Esophagus muscularis mucosa (tissue), 4 donors: Measurements from ENCODE around the gene ZEB2. TPM values are rescaled to one million over a fixed set of nuclear protein-coding genes. Genes with fewer than 3 reads are reported as not detected.
"Not testable (repeated sequence)": the region's sequence is repeated elsewhere in the genome, so short reads cannot be mapped to it uniquely, and the experiment has no call there.

Experiments
- DNase-seq: peaks from one replicate; pipeline ENCODE4 v3.0.0-alpha.2; 2017; ENCODE audit errors: extremely low spot score
- H3K27ac ChIP-seq, 4 donors: fragments of 200-600 bp; sonication (generic); replicated peaks in 1 of 4; 1 replicate in 3 of 4; 2 replicates in 1 of 4; pipeline ENCODE4 v1.5.1; 2016 to 2019; ENCODE audit warnings: mild to moderate bottlenecking in 1 of 4
- H3K27me3 ChIP-seq, 4 donors: fragments of 200-600 bp; sonication (generic); one replicate each; pipeline versions ENCODE4 v1.5.1 to v1.6.0; 2016 to 2019
- H3K36me3 ChIP-seq, 4 donors: fragments of 200-600 bp; sonication (generic); one replicate each; pipeline ENCODE4 v1.5.1; 2016 to 2019
- H3K4me1 ChIP-seq, 4 donors: fragments of 200-600 bp; sonication (generic); one replicate each; pipeline ENCODE4 v1.5.1; 2016 to 2019
- H3K4me3 ChIP-seq, 4 donors: fragments of 200-600 bp; sonication (generic); 1 replicate in 2 of 4; 2 replicates in 2 of 4; pipeline ENCODE4 v1.5.1; 2016 to 2019; ENCODE audit warnings: mild to moderate bottlenecking in 4 of 4, moderate library complexity in 1 of 4
- H3K9me3 ChIP-seq, 4 donors: fragments of 200-600 bp; sonication (generic); 1 replicate in 3 of 4; 2 replicates in 1 of 4; pipeline ENCODE4 v1.5.1; 2016 to 2019
- CTCF ChIP-seq, 3 experiments: fragments of 200-600 bp in 2 of 3; fragments of 450-650 bp in 1 of 3; sonication (generic) in 2 of 3; IDR thresholded peaks; one replicate each; pipeline ENCODE4 v1.5.1; 2017 to 2019; ENCODE audit warnings: antibody characterized with exemption in 3 of 3, mild to moderate bottlenecking in 2 of 3, moderate library complexity in 1 of 3
- EP300 ChIP-seq: sonication (generic); formaldehyde crosslinking; IDR thresholded peaks from one replicate; pipeline ENCODE4 v1.6.1; 2017; ENCODE audit warnings: antibody characterized with exemption
- POLR2A ChIP-seq: fragments of 450-650 bp; IDR thresholded peaks from one replicate; pipeline ENCODE4 v1.6.1; 2017; ENCODE audit warnings: antibody characterized with exemption, moderate library complexity, mild to moderate bottlenecking, low read depth
- POLR2AphosphoS5 ChIP-seq, 2 donors: sonication (generic); formaldehyde crosslinking; IDR thresholded peaks; one replicate each; pipeline ENCODE4 v1.6.1; 2017; ENCODE audit warnings: antibody characterized with exemption in 2 of 2
- WGBS: methylation state at CpG from one replicate; pipeline ENCODE4 v1.1.5; 2018; 5-methylcytosine and 5-hydroxymethylcytosine counted together
- intact Hi-C: fragments of 100-400 bp; cut with DNase I; formaldehyde crosslinking; loops from one replicate; pipeline ENCODE4 v1.15.1; 2023
- total RNA-seq, 4 donors: library from RNA; depleted of rRNA; stranded (reverse); fragments of >200 nt; gene quantifications; one replicate each; pipeline versions ENCODE4 v1.1.0 to v1.2.1, GENCODE V29; 2016

The ZEB2 gene
- total RNA-seq, 4 donors from 2014 or later = 41.2 to 68.3 (median 55.7) TPM

DNA sequence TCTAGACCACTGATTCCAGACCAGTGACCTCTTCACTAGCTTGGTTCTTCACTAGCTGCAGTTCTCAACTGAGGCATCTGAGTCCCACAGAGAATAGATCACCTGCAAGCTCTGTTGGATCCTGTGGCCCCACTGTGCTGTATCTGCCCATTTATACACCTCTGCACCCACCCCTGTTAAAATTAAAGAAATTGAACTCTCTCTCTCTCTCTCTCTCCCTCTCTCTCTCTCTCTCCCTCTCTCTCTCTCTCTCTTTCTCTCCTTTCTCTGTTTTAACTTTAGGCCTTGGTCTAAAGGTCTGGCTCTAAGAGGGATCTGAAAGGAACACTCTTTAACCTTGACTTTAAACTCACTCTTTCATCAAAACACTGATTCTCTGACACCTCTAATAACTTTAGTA is 150.5 kb downstream of the ZEB2 start:
- intact Hi-C loops = no loop called here
- no peak for DNase-seq
- Histone ChIP-seq H3K36me3 (no peaks in the 10 kb centered on the region), H3K27ac (no peak overlapping the region), H3K4me1 (peaks cover 6 to 9% (median 6%) of the 10 kb centered on the region in 4 donors), H3K27me3 (no peaks in the 10 kb centered on the region), H3K4me3 (no peak overlapping the region), H3K9me3 (no peaks in the 10 kb centered on the region)
- TF ChIP-seq POLR2A = no peak
- no peak for TF ChIP-seq EP300
- no peak for TF ChIP-seq CTCF (IDR thresholded peaks at IDR 0.05)
- TF ChIP-seq POLR2AphosphoS5 (IDR thresholded peaks at IDR 0.05) = no peak

DNA sequence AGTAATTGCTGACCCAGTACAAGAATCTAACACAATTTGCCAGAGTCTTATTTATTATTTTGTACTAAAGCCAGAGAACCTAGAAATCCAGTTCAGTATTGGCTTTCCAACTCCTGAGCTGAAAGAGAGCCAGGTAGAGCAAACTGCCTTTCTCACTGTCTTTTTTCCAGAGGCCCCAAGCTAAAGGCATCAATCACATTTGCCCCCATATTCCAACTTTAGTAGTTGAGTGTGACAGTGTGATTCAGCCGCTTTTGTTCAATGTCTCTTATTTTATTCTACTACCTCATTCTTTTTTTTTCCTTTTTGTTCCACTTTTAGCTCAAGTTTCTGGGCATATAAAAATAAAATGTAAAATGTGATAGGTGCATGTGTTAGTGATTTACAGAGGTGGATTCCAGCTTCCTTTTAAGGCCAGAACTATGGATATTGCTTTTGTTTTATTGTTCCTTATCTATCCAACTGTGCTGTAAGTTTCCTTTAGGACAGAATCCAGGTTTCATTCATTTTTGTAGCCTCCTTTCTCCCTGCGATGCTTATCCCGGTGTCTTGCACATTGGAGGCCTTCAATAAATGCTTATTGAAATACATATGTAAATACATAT is 153.0 kb downstream of the ZEB2 start:
- intact Hi-C loops = no loop called here
- TF ChIP-seq POLR2AphosphoS5 (IDR thresholded peaks at IDR 0.05) = no peak
- no peak for TF ChIP-seq POLR2A
- no peak for TF ChIP-seq EP300
- TF ChIP-seq CTCF (IDR thresholded peaks at IDR 0.05) = no peak
- H3K27me3 ChIP-seq = no peaks in the 10 kb centered on the region
- no peaks in the 10 kb centered on the region for H3K36me3 ChIP-seq
- H3K4me3 ChIP-seq = no peak overlapping the region
- peaks cover 0 to 6% (median 3%) of the 10 kb centered on the region in 4 donors for H3K4me1 ChIP-seq
- no peak overlapping the region for H3K27ac ChIP-seq
- H3K9me3 ChIP-seq = no peaks in the 10 kb centered on the region
- WGBS = 68% methylated on average over 3 of the region's 3 CpGs
- no peak for DNase-seq

GRCh38 chr2:144364944-144365738 is 154.8 kb downstream of the ZEB2 start:
- H3K4me1 ChIP-seq = peaks cover 0 to 6% (median 0%) of the 10 kb centered on the region in 4 donors
- intact Hi-C loops = no loop called here
- 90% methylated on average over 4 of the region's 4 CpGs for WGBS
- no peak overlapping the region for H3K27ac ChIP-seq
- TF ChIP-seq POLR2A = no peak
- TF ChIP-seq POLR2AphosphoS5 (IDR thresholded peaks at IDR 0.05) = no peak
- no peak for TF ChIP-seq EP300
- no peak for TF ChIP-seq CTCF (IDR thresholded peaks at IDR 0.05)
- H3K36me3 ChIP-seq = no peaks in the 10 kb centered on the region
- no peak overlapping the region for H3K4me3 ChIP-seq
- DNase-seq = no peak
- H3K9me3 ChIP-seq = no peaks in the 10 kb centered on the region
- H3K27me3 ChIP-seq = no peaks in the 10 kb centered on the region

GRCh38 chr2:144364247-144364646 is 155.7 kb downstream of the ZEB2 start:
- H3K27me3 ChIP-seq, intact Hi-C loops: not testable (repeated sequence)

GRCh38 chr2:144362401-144362800 is 157.5 kb downstream of the ZEB2 start:
- intact Hi-C loops = no loop called here
- 100% methylated on average over 1 of the region's 1 CpG for WGBS
- no peak overlapping the region for H3K4me3 ChIP-seq
- DNase-seq = no peak
- H3K36me3 ChIP-seq = no peaks in the 10 kb centered on the region
- no peaks in the 10 kb centered on the region for H3K9me3 ChIP-seq
- H3K27me3 ChIP-seq = no peaks in the 10 kb centered on the region
- no peak for TF ChIP-seq CTCF (IDR thresholded peaks at IDR 0.05)
- TF ChIP-seq POLR2A = no peak
- no peak for TF ChIP-seq EP300
- no peak for TF ChIP-seq POLR2AphosphoS5 (IDR thresholded peaks at IDR 0.05)
- H3K4me1 ChIP-seq = peaks cover 0 to 6% (median 0%) of the 10 kb centered on the region in 4 donors
- no peak overlapping the region for H3K27ac ChIP-seq

More at GRCh38 chr2:144364247-144364646, 155.7 kb downstream of the ZEB2 start:
- not testable (repeated sequence) for DNase-seq, H3K36me3 ChIP-seq, H3K27ac ChIP-seq, H3K4me1 ChIP-seq, H3K4me3 ChIP-seq, H3K9me3 ChIP-seq
- 94% methylated on average over 7 of the region's 7 CpGs for WGBS
